HG03378 (cell line): ENCODE measurements around the gene LRRTM1.

Source experiments
- ATAC-seq: cut with Tn5 transposase; IDR thresholded peaks from one replicate; pipeline ENCODE4 v1.9.1; 2021; ENCODE audit warnings: mild to moderate bottlenecking, moderate library complexity; ENCODE audit not compliant: unreplicated experiment

The LRRTM1 gene

GRCh38 chr2:80252294-80252986, 52.1 kb downstream of the LRRTM1 start:
- no peak for ATAC-seq
